Measurements from ENCODE around the gene ROR1. TPM values are rescaled to one million over a fixed set of nuclear protein-coding genes. Genes with fewer than 3 reads are reported as not detected.
"Not testable (repeated sequence)": the region's sequence is repeated elsewhere in the genome, so short reads cannot be mapped to it uniquely, and the experiment has no call there.

Gene ROR1
- total RNA-seq, 1 donor, result under 0.01 TPM

- no peak for DNase-seq (ENCODE audit: low read depth in 2 of 3, low spot score in 2 of 3)
These were observed 46.0 kb downstream of the ROR1 start for GRCh38 chr1:63819795-63820194.

- DNase-seq (ENCODE audit: low read depth in 2 of 3, low spot score in 2 of 3), result no peak
These were observed 47.5 kb downstream of the ROR1 start for GRCh38 chr1:63821091-63822005.

- no peak for DNase-seq (ENCODE audit: low read depth in 2 of 3, low spot score in 2 of 3)
These were observed 48.7 kb downstream of the ROR1 start for GRCh38 chr1:63822540-63822939.

- DNase-seq (ENCODE audit: low read depth in 2 of 3, low spot score in 2 of 3), result no peak
These were observed 50.6 kb downstream of the ROR1 start for GRCh38 chr1:63824451-63824850.

- no peak for DNase-seq (ENCODE audit: low read depth in 2 of 3, low spot score in 2 of 3)
These were observed 51.3 kb downstream of the ROR1 start for GRCh38 chr1:63825111-63825510.

- DNase-seq (ENCODE audit: low read depth in 2 of 3, low spot score in 2 of 3), result not testable (repeated sequence)
These were observed 52.5 kb downstream of the ROR1 start for GRCh38 chr1:63826246-63826861.

- no peak for DNase-seq (ENCODE audit: low read depth in 2 of 3, low spot score in 2 of 3)
These were observed 53.8 kb downstream of the ROR1 start for GRCh38 chr1:63827411-63828321.

- no peak for DNase-seq (ENCODE audit: low read depth in 2 of 3, low spot score in 2 of 3)
These were observed 54.7 kb downstream of the ROR1 start for GRCh38 chr1:63828322-63829044.

GRCh38 chr1:63829349-63830327 is 55.8 kb downstream of the ROR1 start:
- DNase-seq (ENCODE audit: low read depth in 2 of 3, low spot score in 2 of 3), result no peak

GRCh38 chr1:63831409-63831808 is 57.6 kb downstream of the ROR1 start:
- no peak for DNase-seq (ENCODE audit: low read depth in 2 of 3, low spot score in 2 of 3)

- DNase-seq (ENCODE audit: low read depth in 2 of 3, low spot score in 2 of 3), result no peak
These were observed 59.7 kb downstream of the ROR1 start for GRCh38 chr1:63833363-63834119.

- DNase-seq (ENCODE audit: low read depth in 2 of 3, low spot score in 2 of 3), result no peak
These were observed 61.3 kb downstream of the ROR1 start for GRCh38 chr1:63835128-63835527.

GRCh38 chr1:63836374-63836773 is 62.6 kb downstream of the ROR1 start:
- no peak for DNase-seq (ENCODE audit: low read depth in 2 of 3, low spot score in 2 of 3)

- DNase-seq (ENCODE audit: low read depth in 2 of 3, low spot score in 2 of 3), result no peak
These were observed 63.0 kb downstream of the ROR1 start for GRCh38 chr1:63836830-63837229.

- no peak for DNase-seq (ENCODE audit: low read depth in 2 of 3, low spot score in 2 of 3)
These were observed 69.2 kb downstream of the ROR1 start for GRCh38 chr1:63843010-63843409.

- no peak for DNase-seq (ENCODE audit: low read depth in 2 of 3, low spot score in 2 of 3)
These were observed 70.1 kb downstream of the ROR1 start for GRCh38 chr1:63843884-63844283.

- no peak for DNase-seq (ENCODE audit: low read depth in 2 of 3, low spot score in 2 of 3)
These were observed 71.5 kb downstream of the ROR1 start for GRCh38 chr1:63845346-63845745.

GRCh38 chr1:63847308-63847910 is 73.6 kb downstream of the ROR1 start:
- no peak for DNase-seq (ENCODE audit: low read depth in 2 of 3, low spot score in 2 of 3)

Measured in hematopoietic multipotent progenitor cell (in vitro differentiated cells).